ENCODE measurements around the gene PAPOLG.

PAPOLG gene

GRCh38 chr2:60831921-60832320, 75.9 kb downstream of the PAPOLG start:
- no peak overlapping the region for H3K4me3 ChIP-seq (replicated peaks; ENCODE audit: low read depth, low read length)
- no peak for TF ChIP-seq CTCF (IDR thresholded peaks at IDR 0.05; ENCODE audit: low read length, missing control alignments)
- DNase-seq (ENCODE audit: low read depth) = no peak

- H3K4me3 ChIP-seq (replicated peaks; ENCODE audit: low read depth, low read length) = no peak overlapping the region
- no peak for DNase-seq (ENCODE audit: low read depth)
- no peak for TF ChIP-seq CTCF (IDR thresholded peaks at IDR 0.05; ENCODE audit: low read length, missing control alignments)
Observed at GRCh38 chr2:60832621-60833020, 76.6 kb downstream of the PAPOLG start.

- peak; percentile 14 for DNase-seq (ENCODE audit: low read depth)
- H3K4me3 ChIP-seq (replicated peaks; ENCODE audit: low read depth, low read length) = no peak overlapping the region
- no peak for TF ChIP-seq CTCF (IDR thresholded peaks at IDR 0.05; ENCODE audit: low read length, missing control alignments)
Observed at GRCh38 chr2:60834270-60834717, 78.2 kb downstream of the PAPOLG start.

GRCh38 chr2:60836491-60836890, 80.4 kb downstream of the PAPOLG start:
- DNase-seq (ENCODE audit: low read depth) = no peak
- no peak overlapping the region for H3K4me3 ChIP-seq (replicated peaks; ENCODE audit: low read depth, low read length)
- no peak for TF ChIP-seq CTCF (IDR thresholded peaks at IDR 0.05; ENCODE audit: low read length, missing control alignments)

GRCh38 chr2:60837123-60837522, 81.1 kb downstream of the PAPOLG start:
- no peak for TF ChIP-seq CTCF (IDR thresholded peaks at IDR 0.05; ENCODE audit: low read length, missing control alignments)
- H3K4me3 ChIP-seq (replicated peaks; ENCODE audit: low read depth, low read length) = no peak overlapping the region
- no peak for DNase-seq (ENCODE audit: low read depth)

- no peak overlapping the region for H3K4me3 ChIP-seq (replicated peaks; ENCODE audit: low read depth, low read length)
- TF ChIP-seq CTCF (IDR thresholded peaks at IDR 0.05; ENCODE audit: low read length, missing control alignments) = no peak
- DNase-seq (ENCODE audit: low read depth) = peak; percentile 23
Observed at GRCh38 chr2:60838481-60838880, 82.4 kb downstream of the PAPOLG start.

- no peak for TF ChIP-seq CTCF (IDR thresholded peaks at IDR 0.05; ENCODE audit: low read length, missing control alignments)
- no peak overlapping the region for H3K4me3 ChIP-seq (replicated peaks; ENCODE audit: low read depth, low read length)
- no peak for DNase-seq (ENCODE audit: low read depth)
Observed at GRCh38 chr2:60839126-60839813, 83.2 kb downstream of the PAPOLG start.

Measured in fibroblast of pulmonary artery (primary cell).